Nephron progenitor cell (in vitro differentiated cells): ENCODE results near the gene PHIP.

Experiments
- DNase-seq: peaks from one replicate; pipeline ENCODE4 v3.0.0; 2021
- H3K27ac Mint-ChIP-seq: 2 replicates; pipeline ENCODE4 v1.8.0; 2021; ENCODE audit warnings: mild to moderate bottlenecking, moderate library complexity, mixed read lengths
- H3K27me3 Mint-ChIP-seq: 2 replicates; pipeline ENCODE4 v1.8.0; 2021; ENCODE audit warnings: mild to moderate bottlenecking, low read depth, mixed read lengths; ENCODE audit not compliant: poor library complexity
- H3K36me3 Mint-ChIP-seq: 2 replicates; pipeline ENCODE4 v1.8.0; 2021; ENCODE audit warnings: low read depth, mixed read lengths
- H3K4me1 Mint-ChIP-seq: 2 replicates; pipeline ENCODE4 v1.8.0; 2021; ENCODE audit warnings: mixed read lengths
- H3K4me3 Mint-ChIP-seq: 2 replicates; pipeline ENCODE4 v1.8.0; 2021; ENCODE audit warnings: mild to moderate bottlenecking, moderate library complexity, mixed read lengths
- H3K9me3 Mint-ChIP-seq: 2 replicates; pipeline ENCODE4 v1.8.0; 2021; ENCODE audit warnings: mild to moderate bottlenecking, moderate library complexity, mixed read lengths
- CTCF ChIP-seq: fragments of 200-600 bp; sonication (generic); IDR thresholded peaks from 2 replicates; pipeline ENCODE4 v1.5.0; 2021; ENCODE audit warnings: antibody characterized with exemption

PHIP gene

DNA sequence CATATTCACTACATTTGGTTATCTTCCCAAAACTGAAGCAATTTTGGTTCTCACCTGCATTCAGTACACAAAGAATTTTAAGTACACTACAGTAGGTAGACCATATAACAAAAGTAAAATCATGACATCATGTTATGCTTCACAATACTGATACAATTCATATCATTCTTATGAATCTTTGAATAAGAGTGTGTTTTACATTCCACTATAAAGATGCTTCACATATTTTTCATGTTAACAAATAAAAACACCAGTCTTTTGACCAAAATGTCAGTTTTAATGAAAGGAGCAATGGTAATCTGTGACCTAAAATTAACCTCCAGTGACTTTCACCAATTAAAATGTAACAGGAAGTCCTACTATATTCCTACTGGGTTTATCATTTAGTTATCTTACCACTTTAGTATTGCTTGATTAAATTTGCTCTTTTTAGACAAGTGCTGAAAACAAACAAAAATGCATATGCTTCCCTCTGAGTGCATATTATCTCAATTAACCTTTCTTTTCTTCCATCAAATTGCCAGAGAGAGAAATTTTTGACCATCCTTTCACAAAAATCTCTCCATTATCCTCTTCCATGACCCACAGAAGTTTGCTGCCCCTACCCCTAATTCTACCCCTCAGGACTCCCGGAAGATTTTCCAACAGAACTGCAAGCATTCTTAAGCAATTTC lies 49.3 kb downstream of the PHIP start:
- Mint-ChIP-seq H3K9me3 (no peaks in the 10 kb centered on the region), H3K27me3 (no peaks in the 10 kb centered on the region), H3K4me1 (no peaks in the 10 kb centered on the region), H3K36me3 (peaks cover 65% of the 10 kb centered on the region), H3K4me3 (no peak overlapping the region), H3K27ac (peak overlapping the region; percentile 22)
- DNase-seq = no peak
- TF ChIP-seq CTCF = no peak

- Mint-ChIP-seq H3K4me3 (no peak overlapping the region), H3K27me3 (no peaks in the 10 kb centered on the region), H3K4me1 (no peaks in the 10 kb centered on the region), H3K36me3 (peaks cover 74% of the 10 kb centered on the region), H3K9me3 (no peaks in the 10 kb centered on the region), H3K27ac (no peak overlapping the region)
- no peak for DNase-seq
- TF ChIP-seq CTCF = no peak
These were observed 66.1 kb downstream of the PHIP start for GRCh38 chr6:79011940-79012339.

GRCh38 chr6:79010422-79010821 lies 67.6 kb downstream of the PHIP start:
- Mint-ChIP-seq H3K27ac (peak overlapping the region; percentile 12), H3K27me3 (no peaks in the 10 kb centered on the region), H3K9me3 (no peaks in the 10 kb centered on the region), H3K36me3 (peaks cover 65% of the 10 kb centered on the region), H3K4me1 (no peaks in the 10 kb centered on the region), H3K4me3 (no peak overlapping the region)
- TF ChIP-seq CTCF = no peak
- DNase-seq = no peak

GRCh38 chr6:79009819-79010218 lies 68.2 kb downstream of the PHIP start:
- H3K9me3 Mint-ChIP-seq = no peaks in the 10 kb centered on the region
- H3K27me3 Mint-ChIP-seq = no peaks in the 10 kb centered on the region
- no peak for DNase-seq
- no peak overlapping the region for H3K4me3 Mint-ChIP-seq
- H3K36me3 Mint-ChIP-seq = peaks cover 59% of the 10 kb centered on the region
- H3K4me1 Mint-ChIP-seq = no peaks in the 10 kb centered on the region
- H3K27ac Mint-ChIP-seq = no peak overlapping the region
- TF ChIP-seq CTCF = no peak

- no peak for TF ChIP-seq CTCF
- Mint-ChIP-seq H3K27me3 (no peaks in the 10 kb centered on the region), H3K4me1 (no peaks in the 10 kb centered on the region), H3K9me3 (no peaks in the 10 kb centered on the region), H3K36me3 (peaks cover 63% of the 10 kb centered on the region), H3K4me3 (no peak overlapping the region), H3K27ac (no peak overlapping the region)
- no peak for DNase-seq
These were observed 72.6 kb downstream of the PHIP start for GRCh38 chr6:79005497-79005896.

DNA sequence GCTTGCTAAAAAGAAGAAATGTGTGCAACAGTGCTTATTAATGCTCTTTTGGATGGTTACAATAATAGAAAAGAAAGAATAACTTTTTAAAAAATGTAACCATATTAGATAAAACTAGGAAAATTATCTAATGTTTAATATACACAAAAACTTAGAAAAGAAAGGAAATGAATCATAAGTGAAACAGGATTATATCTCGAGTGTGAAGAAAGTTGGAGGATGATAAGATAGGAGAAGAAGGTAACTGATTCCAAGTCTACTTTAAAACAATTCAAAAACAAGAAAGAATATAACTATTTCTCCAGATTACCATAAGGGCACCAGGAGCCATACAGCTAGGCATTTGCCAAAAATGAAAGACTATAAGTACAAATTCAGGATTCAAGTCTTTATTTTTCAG lies 73.0 kb downstream of the PHIP start:
- no peaks in the 10 kb centered on the region for H3K4me1 Mint-ChIP-seq
- no peaks in the 10 kb centered on the region for H3K9me3 Mint-ChIP-seq
- peaks cover 61% of the 10 kb centered on the region for H3K36me3 Mint-ChIP-seq
- H3K27ac Mint-ChIP-seq = peak overlapping the region; percentile 44
- TF ChIP-seq CTCF = no peak
- H3K27me3 Mint-ChIP-seq = no peaks in the 10 kb centered on the region
- DNase-seq = no peak
- H3K4me3 Mint-ChIP-seq = no peak overlapping the region
